ENCODE results near the gene BBLN. TPM values are rescaled to one million over a fixed set of nuclear protein-coding genes. Genes with fewer than 3 reads are reported as not detected.
"Not testable (repeated sequence)": the region's sequence is repeated elsewhere in the genome, so short reads cannot be mapped to it uniquely, and the experiment has no call there.

BBLN gene
- total RNA-seq, 2 donors from 2014 or later = 65.7 to 71.9 TPM

- Mint-ChIP-seq H3K27me3 (no peaks in the 10 kb centered on the region), H3K36me3 (ENCODE audit: low read depth) (peaks cover 78% of the 10 kb centered on the region), H3K9me3 (no peaks in the 10 kb centered on the region), H3K4me3 (no peak overlapping the region), H3K4me1 (peaks cover 2% of the 10 kb centered on the region), H3K27ac (no peak overlapping the region)
- ATAC-seq (replicated peaks) = no peak
Observed at GRCh38 chr9:128178806-128179431, 18.9 kb downstream of the BBLN start.

GRCh38 chr9:128180001-128180400, 19.9 kb downstream of the BBLN start:
- Mint-ChIP-seq H3K9me3 (no peaks in the 10 kb centered on the region), H3K36me3 (ENCODE audit: low read depth) (peaks cover 74% of the 10 kb centered on the region), H3K4me3 (no peak overlapping the region), H3K4me1 (peaks cover 5% of the 10 kb centered on the region), H3K27ac (no peak overlapping the region), H3K27me3 (no peaks in the 10 kb centered on the region)
- ATAC-seq (replicated peaks) = no peak

DNA sequence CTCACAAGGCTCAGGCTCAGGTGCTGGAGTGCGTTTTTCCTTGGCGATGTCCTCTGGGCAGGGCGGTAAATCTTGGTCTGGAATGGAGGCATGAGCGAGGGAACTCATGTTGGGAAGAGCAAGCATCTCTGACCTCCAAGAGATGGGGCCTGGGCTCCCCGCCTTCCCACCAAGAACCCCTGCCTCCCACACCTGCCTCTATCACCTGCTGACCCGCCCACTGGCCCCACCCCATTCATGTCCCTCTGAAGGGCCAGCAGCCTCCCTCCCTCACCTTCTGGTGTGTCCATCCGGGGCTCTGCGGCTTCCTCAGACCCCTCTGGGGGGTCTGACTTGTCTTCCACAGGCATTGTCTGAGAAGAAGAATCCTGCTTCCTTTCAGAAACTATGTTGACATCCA, 20.4 kb downstream of the BBLN start:
- Mint-ChIP-seq H3K4me3 (no peak overlapping the region), H3K9me3 (no peaks in the 10 kb centered on the region), H3K27me3 (no peaks in the 10 kb centered on the region), H3K4me1 (peaks cover 5% of the 10 kb centered on the region), H3K27ac (no peak overlapping the region), H3K36me3 (ENCODE audit: low read depth) (peaks cover 74% of the 10 kb centered on the region)
- ATAC-seq (replicated peaks) = no peak

- not testable (repeated sequence) for H3K27ac Mint-ChIP-seq; H3K9me3 Mint-ChIP-seq; ATAC-seq (replicated peaks); H3K4me1 Mint-ChIP-seq; H3K4me3 Mint-ChIP-seq; H3K27me3 Mint-ChIP-seq
- peaks cover 74% of the 10 kb centered on the region for H3K36me3 Mint-ChIP-seq (ENCODE audit: low read depth)
Observed at GRCh38 chr9:128181480-128181879, 21.4 kb downstream of the BBLN start.

DNA sequence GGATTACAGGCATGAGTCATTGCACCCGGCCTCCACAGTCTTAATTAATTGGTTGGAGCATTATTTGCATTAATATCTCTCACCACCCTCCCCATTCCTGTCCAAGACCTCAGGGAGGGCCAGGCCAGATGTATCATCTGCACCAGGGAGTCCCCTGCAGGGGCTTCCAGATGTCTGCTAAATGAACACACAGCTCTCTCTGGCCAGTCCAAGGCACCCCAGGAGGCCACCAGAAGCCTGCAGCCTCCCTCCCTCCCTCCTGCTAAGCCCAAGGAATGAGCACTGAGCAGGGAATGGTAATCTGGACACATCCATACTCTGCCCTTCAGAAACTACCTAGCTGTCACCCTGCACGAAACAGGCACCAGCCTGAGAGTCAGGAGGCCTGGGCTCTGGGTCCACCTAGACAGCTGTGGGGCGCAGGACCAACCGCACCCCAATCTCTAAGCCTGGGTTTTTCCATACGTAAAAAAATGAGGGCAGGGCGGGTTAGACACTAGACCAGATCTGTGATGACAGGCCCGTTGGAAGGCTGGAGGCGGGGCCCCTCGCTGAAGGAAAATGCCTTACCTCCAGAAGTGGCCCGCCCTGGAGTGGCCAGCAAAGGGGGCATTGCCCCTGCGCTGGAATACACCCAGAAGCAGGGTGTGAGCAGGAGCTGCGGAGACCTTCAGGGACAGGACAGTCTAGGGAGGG, 23.0 kb downstream of the BBLN start:
- H3K4me3 Mint-ChIP-seq = no peak overlapping the region
- no peak for ATAC-seq (replicated peaks)
- no peaks in the 10 kb centered on the region for H3K9me3 Mint-ChIP-seq
- no peaks in the 10 kb centered on the region for H3K27me3 Mint-ChIP-seq
- H3K27ac Mint-ChIP-seq = peak overlapping the region; percentile 22
- H3K4me1 Mint-ChIP-seq = peaks cover 14% of the 10 kb centered on the region
- H3K36me3 Mint-ChIP-seq (ENCODE audit: low read depth) = peaks cover 82% of the 10 kb centered on the region

- H3K4me1 Mint-ChIP-seq = peaks cover 25% of the 10 kb centered on the region
- no peaks in the 10 kb centered on the region for H3K9me3 Mint-ChIP-seq
- peaks cover 74% of the 10 kb centered on the region for H3K36me3 Mint-ChIP-seq (ENCODE audit: low read depth)
- no peaks in the 10 kb centered on the region for H3K27me3 Mint-ChIP-seq
- no peak overlapping the region for H3K27ac Mint-ChIP-seq
- no peak overlapping the region for H3K4me3 Mint-ChIP-seq
- ATAC-seq (replicated peaks) = no peak
Observed at GRCh38 chr9:128185979-128186965, 26.2 kb downstream of the BBLN start.

- Mint-ChIP-seq H3K4me3 (no peak overlapping the region), H3K36me3 (ENCODE audit: low read depth) (peaks cover 70% of the 10 kb centered on the region), H3K27me3 (no peaks in the 10 kb centered on the region), H3K4me1 (peaks cover 25% of the 10 kb centered on the region), H3K27ac (peak overlapping the region; percentile 50), H3K9me3 (no peaks in the 10 kb centered on the region)
- ATAC-seq (replicated peaks) = no peak
Observed at GRCh38 chr9:128187361-128187760, 27.3 kb downstream of the BBLN start.

GRCh38 chr9:128188209-128188608, 28.1 kb downstream of the BBLN start:
- Mint-ChIP-seq H3K9me3 (no peaks in the 10 kb centered on the region), H3K4me3 (peak overlapping the region; percentile 28), H3K4me1 (peaks cover 25% of the 10 kb centered on the region), H3K27me3 (no peaks in the 10 kb centered on the region), H3K36me3 (ENCODE audit: low read depth) (peaks cover 62% of the 10 kb centered on the region), H3K27ac (peak overlapping the region; percentile 50)
- no peak for ATAC-seq (replicated peaks)

DNA sequence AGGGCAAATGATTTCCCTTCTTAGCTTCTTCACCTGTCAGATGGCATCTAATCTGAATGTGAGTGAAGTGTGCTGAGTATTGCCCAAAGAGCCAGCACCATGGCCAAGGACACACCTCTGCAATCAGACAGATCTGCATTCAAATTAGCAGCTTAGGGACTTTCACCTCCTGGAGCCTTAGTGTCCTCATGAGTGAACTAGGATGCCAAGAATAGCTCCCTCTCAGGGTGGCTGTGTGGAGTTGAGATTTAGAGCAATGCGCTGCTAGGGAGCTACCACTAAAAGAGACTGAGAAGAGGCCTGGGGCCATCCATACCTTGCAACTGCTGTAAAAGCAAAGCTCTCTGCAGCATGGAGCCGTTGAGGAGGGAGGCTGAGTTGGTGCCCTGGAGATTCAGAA, 29.9 kb downstream of the BBLN start:
- Mint-ChIP-seq H3K9me3 (no peaks in the 10 kb centered on the region), H3K36me3 (ENCODE audit: low read depth) (peaks cover 50% of the 10 kb centered on the region), H3K27ac (peak overlapping the region; percentile 84), H3K27me3 (no peaks in the 10 kb centered on the region), H3K4me3 (peak overlapping the region; percentile 96), H3K4me1 (peaks cover 20% of the 10 kb centered on the region)
- no peak for ATAC-seq (replicated peaks)

DNA sequence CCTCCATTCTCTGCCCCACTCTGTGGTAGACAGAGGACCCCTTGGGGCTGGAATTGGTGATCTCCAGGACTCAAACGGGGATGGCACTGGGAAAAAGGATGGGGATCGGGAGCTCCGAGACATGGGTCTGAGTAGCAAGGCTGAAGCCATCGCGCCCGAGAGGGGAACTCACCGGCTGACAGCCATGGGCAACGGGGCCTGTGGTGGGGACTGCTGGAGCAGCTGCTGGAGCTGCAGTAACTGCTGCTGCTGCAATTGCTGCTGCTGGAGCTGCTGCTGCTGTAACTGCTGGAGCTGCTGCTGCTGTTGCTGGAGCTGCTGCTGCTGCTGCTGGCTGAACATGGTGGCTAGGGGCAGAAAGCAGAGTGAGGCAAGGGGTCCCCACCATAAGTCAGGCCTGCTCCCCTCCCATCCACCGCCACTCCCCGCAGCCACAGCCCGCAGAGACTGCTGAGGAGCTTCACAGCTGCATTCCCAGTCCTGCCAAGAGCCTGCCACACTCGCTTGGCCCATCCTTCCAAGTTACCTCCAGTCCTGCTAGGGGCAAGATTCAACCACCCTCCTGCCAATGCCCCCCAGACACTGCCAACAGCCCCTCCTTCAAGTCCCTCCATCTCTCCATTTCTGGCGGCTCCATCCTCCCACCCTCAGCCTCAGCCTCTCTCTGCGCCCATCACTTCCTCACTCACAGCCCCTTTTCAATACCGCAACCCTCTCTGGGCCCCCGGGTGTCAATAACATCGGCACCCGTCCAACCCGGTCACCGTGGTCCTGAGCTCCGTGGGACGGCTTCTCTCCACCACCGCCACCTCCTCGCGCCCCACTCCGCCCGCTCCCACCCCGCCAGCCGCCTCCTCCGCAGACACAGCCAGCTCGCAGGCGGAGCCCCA, 30.7 kb downstream of the BBLN start:
- Mint-ChIP-seq H3K27me3 (no peaks in the 10 kb centered on the region), H3K27ac (peak overlapping the region; percentile 96), H3K4me3 (peak overlapping the region; percentile 96), H3K36me3 (ENCODE audit: low read depth) (peaks cover 42% of the 10 kb centered on the region), H3K9me3 (no peaks in the 10 kb centered on the region), H3K4me1 (peaks cover 20% of the 10 kb centered on the region)
- peak; percentile 43 for ATAC-seq (replicated peaks)

GRCh38 chr9:128191406-128192046, 31.5 kb downstream of the BBLN start, which contains the start of gene CIZ1:
CIZ1 (minus strand) TSS chr9:128191572; CDS start chr9:128190857, 715 bp downstream.
- Mint-ChIP-seq H3K4me1 (peaks cover 15% of the 10 kb centered on the region), H3K27me3 (no peaks in the 10 kb centered on the region), H3K9me3 (no peaks in the 10 kb centered on the region), H3K36me3 (ENCODE audit: low read depth) (peaks cover 36% of the 10 kb centered on the region), H3K4me3 (peak within 1 kb of the TSS; percentile 96), H3K27ac (peak within 1 kb of the TSS; percentile 96)
- ATAC-seq (replicated peaks) = peak; percentile 94

- peak; percentile 72 for ATAC-seq (replicated peaks)
- peaks cover 24% of the 10 kb centered on the region for H3K36me3 Mint-ChIP-seq (ENCODE audit: low read depth)
- H3K4me1 Mint-ChIP-seq = peaks cover 14% of the 10 kb centered on the region
- peak overlapping the region; percentile 41 for H3K4me3 Mint-ChIP-seq
- H3K27ac Mint-ChIP-seq = no peak overlapping the region
- H3K27me3 Mint-ChIP-seq = no peaks in the 10 kb centered on the region
- H3K9me3 Mint-ChIP-seq = no peaks in the 10 kb centered on the region
Observed at GRCh38 chr9:128192601-128193371, 32.7 kb downstream of the BBLN start.

Measured in activated T-helper 17 cell treated with anti-CD3 and anti-CD28 coated beads, Interleukin-2, amount 50 U/mL, for 72 hours (primary cell).